HG03045 (cell line): ENCODE data around the gene PDLIM1.
"Not testable (repeated sequence)": the region's sequence is repeated elsewhere in the genome, so short reads cannot be mapped to it uniquely, and the experiment has no call there.

Experiments used
- ATAC-seq: cut with Tn5 transposase; IDR thresholded peaks from one replicate; pipeline ENCODE4 v1.9.1; 2021; ENCODE audit warnings: mild to moderate bottlenecking, moderate library complexity; ENCODE audit not compliant: unreplicated experiment

Gene PDLIM1

GRCh38 chr10:95243318-95243617 is 47.5 kb downstream of the PDLIM1 start:
- no peak for ATAC-seq

DNA sequence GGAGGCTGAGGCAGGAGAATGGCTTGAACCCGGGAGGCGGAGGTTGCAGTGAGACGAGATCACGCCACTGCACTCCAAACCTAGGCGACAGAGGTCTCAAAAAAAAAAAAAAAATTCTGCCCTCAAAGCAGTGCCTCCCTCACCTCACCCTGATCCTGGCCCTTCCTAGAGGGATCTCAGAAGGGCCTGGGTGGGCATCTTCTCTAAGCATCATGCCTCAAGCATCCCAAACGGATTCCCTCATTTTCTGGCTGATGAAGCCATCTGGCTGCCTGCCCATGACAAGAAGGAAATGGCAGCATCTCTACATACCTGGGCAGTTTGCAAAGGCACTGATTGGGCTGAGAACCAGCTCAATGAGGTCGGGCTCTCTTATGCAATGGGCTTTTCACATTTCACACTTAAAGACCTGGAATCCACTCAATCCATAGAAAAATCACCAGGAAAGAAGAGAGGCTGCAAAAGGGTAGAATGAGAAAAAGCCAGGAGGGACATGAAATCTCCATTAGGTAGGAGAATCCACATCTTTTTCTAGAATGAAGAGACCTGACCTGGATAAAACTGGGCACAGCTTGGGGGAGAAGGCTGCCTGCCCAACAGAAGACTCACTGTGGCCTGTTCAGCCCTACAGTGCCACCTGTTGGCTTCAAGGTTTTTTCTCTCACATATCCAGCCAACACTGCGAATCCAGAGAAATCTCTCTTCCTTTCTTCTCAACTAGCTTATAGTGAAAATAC is 48.1 kb downstream of the PDLIM1 start:
- ATAC-seq = no peak

- ATAC-seq = no peak
These were observed 49.3 kb downstream of the PDLIM1 start for GRCh38 chr10:95241533-95241932.

DNA sequence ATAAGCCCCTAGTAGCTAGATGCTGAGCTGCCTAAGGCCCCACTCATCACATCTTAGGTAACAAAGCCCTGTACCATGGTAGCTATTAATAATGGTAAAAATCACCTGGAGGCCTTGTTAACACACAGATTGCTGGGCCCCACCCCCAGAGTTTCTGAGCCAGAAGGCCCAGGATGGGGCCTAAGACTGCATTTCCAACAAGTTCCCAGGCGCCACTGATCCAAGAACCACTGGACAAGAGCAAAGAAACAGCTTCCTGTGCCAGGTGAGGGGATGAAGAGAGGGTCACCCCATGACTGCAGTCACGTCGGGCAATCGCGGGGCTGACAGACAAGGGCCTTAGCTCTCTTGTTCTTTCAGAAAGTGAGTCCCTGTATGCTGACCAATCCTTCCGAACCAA is 50.0 kb downstream of the PDLIM1 start:
- no peak for ATAC-seq

- ATAC-seq = not testable (repeated sequence)
These were observed 50.7 kb downstream of the PDLIM1 start for GRCh38 chr10:95240096-95240495.

- ATAC-seq = no peak
These were observed 53.2 kb downstream of the PDLIM1 start for GRCh38 chr10:95237376-95238170.

DNA sequence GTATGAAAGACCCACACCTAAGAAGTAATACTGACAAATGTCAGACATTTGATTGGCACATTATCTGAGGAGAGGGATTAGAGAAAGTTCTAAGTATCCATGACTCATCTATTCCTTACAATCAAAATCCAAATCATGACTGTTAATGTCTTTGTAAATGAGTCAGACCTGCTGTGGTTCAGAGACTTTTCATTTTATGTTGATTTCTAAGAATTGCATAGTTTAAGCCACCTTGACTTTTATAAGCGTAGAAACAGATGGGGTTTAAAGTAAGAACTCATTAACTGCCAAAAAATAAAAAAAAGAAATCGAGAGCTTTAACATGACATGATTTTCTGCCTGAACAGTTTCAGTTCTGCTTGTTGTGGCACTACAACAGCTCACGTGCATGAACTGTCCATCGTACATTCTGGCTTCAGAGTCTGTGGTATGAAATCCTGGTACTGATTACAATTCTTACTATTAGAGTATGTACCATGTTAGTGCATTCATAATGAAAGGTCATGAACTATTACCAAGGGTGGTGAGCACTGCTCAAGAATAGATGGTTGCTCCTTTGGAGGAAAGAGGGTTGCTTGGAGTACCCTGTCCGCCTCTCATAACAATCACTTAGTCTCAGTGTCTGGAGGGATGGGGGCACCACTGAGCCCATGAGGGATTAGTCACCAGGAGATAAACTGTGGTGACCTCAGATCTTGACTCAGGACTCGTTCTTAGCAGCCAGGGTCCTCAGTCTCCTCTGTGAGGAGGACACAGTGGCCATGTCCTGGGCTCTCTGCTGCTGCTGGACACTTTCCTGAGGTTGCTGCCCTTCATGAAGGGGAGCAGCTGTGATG is 54.5 kb downstream of the PDLIM1 start:
- ATAC-seq = peak; percentile 93

GRCh38 chr10:95235676-95236067 is 55.1 kb downstream of the PDLIM1 start:
- no peak for ATAC-seq

DNA sequence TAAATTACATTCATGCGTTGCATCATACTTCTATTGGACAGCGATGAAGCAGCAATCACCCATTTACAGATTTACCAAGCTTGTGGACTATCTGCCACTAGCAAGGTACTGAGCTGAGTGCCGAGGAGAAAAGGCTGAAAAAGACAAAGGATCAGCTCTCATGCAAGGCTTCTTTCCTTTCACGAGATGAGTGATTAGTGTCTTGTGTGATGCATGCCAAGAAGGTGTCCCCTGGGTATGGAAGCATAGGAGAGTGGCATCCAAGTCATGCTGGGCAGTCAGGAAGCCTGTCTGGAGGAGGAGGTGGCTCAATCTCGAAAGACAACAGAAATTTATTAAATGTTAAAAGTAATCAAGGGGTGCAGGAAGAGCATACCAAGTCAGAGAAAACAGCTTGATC is 55.9 kb downstream of the PDLIM1 start:
- no peak for ATAC-seq

DNA sequence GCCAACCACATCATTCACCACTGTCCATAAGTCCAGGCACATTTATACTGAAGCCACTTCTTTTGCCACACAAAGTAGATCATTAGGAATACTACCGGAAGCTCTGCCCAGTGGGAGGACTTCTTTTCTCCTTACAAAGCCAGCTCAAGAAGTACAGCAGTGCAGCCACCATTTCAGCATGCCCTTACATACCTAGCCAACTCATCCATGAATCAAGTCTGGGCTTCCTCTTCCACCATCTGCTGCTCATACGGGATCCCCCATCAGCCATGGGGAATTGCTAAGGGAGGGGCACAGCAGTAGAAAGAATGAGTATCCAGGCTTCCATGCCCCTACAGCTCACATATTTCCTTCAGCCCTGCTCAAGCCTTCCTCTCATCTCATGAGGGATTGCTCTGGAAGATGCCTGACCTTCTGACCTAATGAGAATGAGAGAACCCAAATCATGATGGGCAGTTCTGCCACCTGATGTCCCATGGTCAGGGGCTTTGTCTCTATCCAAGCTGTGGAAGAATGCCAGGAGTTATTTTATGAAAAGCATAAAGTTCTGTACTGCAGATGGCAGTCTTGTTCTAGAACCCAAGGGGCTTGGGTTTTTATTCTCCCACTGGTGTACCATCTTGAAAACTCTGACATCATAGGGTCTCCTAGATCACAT is 57.3 kb downstream of the PDLIM1 start:
- no peak for ATAC-seq

- peak; percentile 86 for ATAC-seq
These were observed 59.9 kb downstream of the PDLIM1 start for GRCh38 chr10:95230677-95231586.

DNA sequence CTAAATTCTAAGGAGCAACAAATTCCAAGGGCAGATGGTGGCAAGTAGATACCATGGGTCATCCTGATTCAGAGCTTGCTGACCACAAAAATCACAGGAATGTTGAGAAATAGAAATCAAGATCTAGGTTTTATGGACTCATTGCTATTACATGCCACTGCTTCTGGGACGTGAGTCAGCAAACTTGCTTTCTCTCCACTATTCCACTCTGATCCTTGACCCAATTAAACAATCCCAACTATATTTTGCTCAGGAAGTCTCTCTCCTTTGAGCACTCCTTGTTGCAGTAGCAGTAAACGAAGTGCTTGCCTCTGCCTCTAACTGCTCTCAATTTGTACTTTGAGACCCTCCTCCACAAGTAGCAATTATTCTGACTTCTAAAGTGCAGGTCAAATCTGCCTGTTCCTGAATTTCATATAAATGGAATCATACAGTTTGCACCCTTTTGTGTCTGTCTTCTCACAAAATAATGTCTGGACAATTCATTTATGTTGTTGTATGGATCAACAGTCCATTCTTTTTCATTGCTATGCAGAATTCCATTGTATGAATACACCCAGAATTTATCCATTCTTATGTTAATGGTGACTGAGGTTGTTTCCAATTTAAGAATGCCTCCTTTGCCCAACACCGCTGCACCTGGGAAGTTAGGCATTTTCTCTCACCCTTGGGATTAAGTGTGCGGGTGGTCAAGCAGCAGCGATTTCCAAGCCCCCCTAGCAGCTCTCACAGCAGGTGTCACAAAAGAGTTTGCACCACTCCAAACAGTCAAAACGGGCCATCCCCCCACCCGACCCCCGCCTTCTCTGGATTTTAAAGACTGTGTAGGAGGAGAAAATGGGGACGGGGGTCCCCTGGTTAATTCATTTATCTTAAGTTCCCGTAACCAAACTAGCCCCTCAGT is 60.8 kb downstream of the PDLIM1 start:
- ATAC-seq = no peak

DNA sequence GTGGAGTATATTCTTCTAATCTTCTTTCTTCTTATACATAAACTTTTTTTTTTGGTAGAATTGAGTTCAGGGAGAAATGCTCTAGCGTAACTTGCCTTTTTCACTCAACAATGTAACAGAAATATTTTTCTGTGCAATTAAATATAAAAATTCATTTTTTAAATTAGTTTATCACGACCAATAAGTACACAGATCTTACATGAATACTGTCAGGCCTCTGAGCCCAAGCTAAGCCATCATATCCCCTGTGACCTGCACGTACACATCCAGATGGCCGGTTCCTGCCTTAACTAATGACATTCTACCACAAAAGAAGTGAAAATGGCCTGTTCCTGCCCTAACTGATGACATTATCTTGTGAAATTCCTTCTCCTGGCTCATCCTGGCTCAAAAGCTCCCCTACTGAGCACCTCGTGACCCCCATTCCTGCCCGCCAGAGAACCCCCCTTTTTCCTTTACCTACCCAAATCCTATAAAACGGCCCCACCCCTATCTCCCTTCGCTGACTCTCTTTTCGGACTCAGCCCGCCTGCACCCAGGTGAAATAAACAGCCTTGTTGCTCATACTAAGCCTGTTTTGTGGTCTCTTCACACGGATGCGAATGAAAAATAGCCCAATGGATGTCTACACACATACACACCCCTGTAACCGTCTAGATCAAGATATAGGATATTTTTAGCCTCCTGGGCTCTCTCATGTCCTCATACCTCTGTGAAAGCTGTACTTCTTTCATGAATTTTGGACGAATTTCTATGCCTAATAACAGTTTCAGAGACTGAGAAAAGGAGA is 61.7 kb downstream of the PDLIM1 start:
- not testable (repeated sequence) for ATAC-seq

GRCh38 chr10:95225136-95225535 is 65.7 kb downstream of the PDLIM1 start:
- ATAC-seq = no peak

GRCh38 chr10:95221124-95221523 is 69.7 kb downstream of the PDLIM1 start:
- no peak for ATAC-seq

DNA sequence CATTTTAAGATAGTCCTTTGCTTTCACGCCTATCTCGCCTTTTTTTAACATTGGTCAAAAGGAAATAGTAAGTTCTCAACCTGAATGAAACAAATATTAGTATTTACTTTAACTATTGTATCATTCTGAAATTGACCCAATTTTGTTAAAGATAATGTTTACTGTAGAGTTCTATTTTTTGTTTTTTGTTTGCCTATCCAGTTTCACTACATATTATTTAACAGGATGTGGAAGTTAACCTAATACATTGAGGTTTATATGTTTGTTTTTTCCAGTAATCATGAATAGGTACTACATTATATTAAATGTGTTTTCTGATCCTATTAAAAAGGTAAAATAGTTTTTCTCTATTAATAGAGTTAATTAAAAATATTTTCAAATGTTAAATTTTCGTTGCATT is 70.3 kb downstream of the PDLIM1 start:
- ATAC-seq = no peak

- no peak for ATAC-seq
These were observed 73.3 kb downstream of the PDLIM1 start for GRCh38 chr10:95217476-95217875.

DNA sequence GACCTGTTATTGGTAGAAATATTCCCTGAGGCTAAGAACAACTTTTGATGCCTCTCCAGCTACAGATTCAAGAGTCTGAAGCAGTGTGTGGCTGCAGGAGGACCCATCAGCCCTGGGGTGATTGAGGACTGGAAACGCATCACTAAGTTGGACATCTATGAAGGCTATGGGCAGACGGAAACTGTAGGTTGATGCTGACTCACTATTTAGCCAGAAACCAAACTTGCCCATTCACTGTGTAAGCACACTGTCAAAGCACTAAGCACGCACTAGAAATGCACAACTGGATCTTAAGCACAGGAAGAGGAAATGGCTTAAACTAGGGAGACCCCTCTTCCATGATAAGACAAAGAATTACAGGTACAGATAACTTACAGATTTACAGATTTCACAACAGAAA is 76.0 kb downstream of the PDLIM1 start:
- no peak for ATAC-seq
